ENCODE measurements around the gene PLEKHA7.

Gene PLEKHA7

DNA sequence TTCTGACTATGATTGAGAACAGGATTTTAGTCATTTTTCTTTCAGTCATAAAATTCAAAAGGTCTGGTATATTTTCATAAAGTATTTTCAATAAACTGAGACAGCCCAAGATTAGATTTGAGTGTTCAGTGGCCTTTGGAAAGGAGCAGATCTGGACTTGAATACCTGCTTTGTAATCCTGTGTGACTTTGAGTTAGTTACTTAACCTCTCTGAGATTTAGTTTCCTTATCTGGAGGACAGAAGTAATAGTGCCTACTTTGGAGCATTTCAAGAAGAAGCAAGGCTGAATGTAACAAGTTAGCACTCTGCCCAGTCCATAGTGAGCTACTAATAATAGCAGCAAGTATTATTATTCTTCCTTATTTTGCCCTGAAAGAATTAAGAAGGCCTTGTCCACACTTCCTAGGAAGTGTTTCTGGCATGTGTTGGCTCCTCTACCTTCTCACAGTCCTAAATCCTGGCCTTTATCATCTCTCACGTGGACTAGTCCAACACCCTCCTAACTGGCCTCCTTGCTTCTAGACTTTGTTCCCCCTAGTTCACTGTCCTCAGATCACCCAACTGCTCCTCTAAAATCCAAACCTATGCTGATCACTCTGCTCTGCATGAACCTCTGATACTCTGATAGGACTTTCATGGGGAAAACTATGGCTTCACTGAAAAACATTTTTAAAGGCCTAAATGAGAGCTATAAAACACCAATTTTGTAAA is 115.8 kb downstream of the PLEKHA7 start:
- H3K27ac ChIP-seq: no peak overlapping the region; the same call in 1 of the 2 replicates
- TF ChIP-seq, protein P1, sequence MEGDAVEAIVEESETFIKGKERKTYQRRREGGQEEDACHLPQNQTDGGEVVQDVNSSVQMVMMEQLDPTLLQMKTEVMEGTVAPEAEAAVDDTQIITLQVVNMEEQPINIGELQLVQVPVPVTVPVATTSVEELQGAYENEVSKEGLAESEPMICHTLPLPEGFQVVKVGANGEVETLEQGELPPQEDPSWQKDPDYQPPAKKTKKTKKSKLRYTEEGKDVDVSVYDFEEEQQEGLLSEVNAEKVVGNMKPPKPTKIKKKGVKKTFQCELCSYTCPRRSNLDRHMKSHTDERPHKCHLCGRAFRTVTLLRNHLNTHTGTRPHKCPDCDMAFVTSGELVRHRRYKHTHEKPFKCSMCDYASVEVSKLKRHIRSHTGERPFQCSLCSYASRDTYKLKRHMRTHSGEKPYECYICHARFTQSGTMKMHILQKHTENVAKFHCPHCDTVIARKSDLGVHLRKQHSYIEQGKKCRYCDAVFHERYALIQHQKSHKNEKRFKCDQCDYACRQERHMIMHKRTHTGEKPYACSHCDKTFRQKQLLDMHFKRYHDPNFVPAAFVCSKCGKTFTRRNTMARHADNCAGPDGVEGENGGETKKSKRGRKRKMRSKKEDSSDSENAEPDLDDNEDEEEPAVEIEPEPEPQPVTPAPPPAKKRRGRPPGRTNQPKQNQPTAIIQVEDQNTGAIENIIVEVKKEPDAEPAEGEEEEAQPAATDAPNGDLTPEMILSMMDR (conservative IDR thresholded peaks at IDR 0.05): no peak

GRCh38 chr11:16897470-16898061 is 116.6 kb downstream of the PLEKHA7 start:
- TF ChIP-seq, protein P1 (conservative IDR thresholded peaks at IDR 0.05): no peak

DNA sequence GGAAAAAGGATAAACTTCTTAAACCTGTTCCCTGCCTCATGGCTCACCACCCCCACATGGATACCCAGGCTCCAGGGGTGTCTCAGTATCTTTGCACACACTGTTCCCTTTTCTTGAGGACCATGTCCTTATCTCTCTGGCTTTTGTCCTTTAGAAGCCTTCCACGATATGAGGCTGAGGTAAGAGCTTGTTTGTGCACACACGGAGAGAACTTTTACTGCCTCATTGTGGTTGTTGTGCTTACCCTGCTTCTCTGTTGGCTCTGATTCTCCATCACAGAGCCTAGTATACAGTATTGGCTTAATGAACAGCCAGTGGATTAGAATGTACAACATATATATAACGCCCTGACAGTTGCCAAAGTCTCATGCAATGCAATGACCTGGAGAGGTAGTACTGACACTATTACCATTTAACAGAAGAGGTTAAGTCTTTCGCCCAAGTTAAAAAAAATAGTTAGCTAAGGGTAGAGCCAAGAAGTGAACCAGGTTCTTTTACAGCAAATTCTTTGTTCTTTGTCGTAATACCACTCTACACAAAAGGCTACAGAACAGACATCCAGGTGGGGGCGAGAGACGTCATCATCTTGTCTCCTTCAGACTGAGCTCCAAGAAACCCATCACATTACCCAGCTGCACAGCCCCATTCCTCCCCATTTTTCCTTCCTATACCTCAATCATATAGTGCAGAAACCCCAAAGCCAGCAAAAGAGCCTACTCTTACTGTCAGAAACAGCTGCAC is 117.3 kb downstream of the PLEKHA7 start:
- TF ChIP-seq, protein P1 (conservative IDR thresholded peaks at IDR 0.05): no peak
- H3K27ac ChIP-seq: peak overlapping the region; percentile 11; the same call in 1 of the 2 replicates

More at GRCh38 chr11:16897470-16898061, 116.6 kb downstream of the PLEKHA7 start:
- H3K27ac ChIP-seq: peak overlapping the region; percentile 11; the same call in 1 of the 2 replicates

- TF ChIP-seq, protein P1 (conservative IDR thresholded peaks at IDR 0.05): no peak
- H3K27ac ChIP-seq: peak overlapping the region; percentile 70; the same call in 1 of the 2 replicates
These were observed 118.9 kb downstream of the PLEKHA7 start for GRCh38 chr11:16895306-16895705.

GRCh38 chr11:16893456-16894066 is 120.7 kb downstream of the PLEKHA7 start:
- TF ChIP-seq, protein P1 (conservative IDR thresholded peaks at IDR 0.05): no peak
- H3K27ac ChIP-seq: peak overlapping the region; percentile 70

GRCh38 chr11:16891964-16892363 is 122.2 kb downstream of the PLEKHA7 start:
- TF ChIP-seq, protein P1 (conservative IDR thresholded peaks at IDR 0.05): no peak
- peak overlapping the region; percentile 70; the same call in 1 of the 2 replicates for H3K27ac ChIP-seq

- TF ChIP-seq, protein P1 (conservative IDR thresholded peaks at IDR 0.05): no peak
- H3K27ac ChIP-seq: no peak overlapping the region
These were observed 123.0 kb downstream of the PLEKHA7 start for GRCh38 chr11:16891165-16891564.
